ENCODE measurements around the gene CCDC60.

CCDC60 gene

GRCh38 chr12:119389687-119390086, 55.2 kb downstream of the CCDC60 start:
- no peak for DNase-seq

- DNase-seq = no peak
These were observed 57.1 kb downstream of the CCDC60 start for GRCh38 chr12:119391673-119392072.

- DNase-seq = no peak
These were observed 59.1 kb downstream of the CCDC60 start for GRCh38 chr12:119393677-119394076.

- DNase-seq = no peak
These were observed 63.0 kb downstream of the CCDC60 start for GRCh38 chr12:119397540-119397939.

- DNase-seq = no peak
These were observed 63.7 kb downstream of the CCDC60 start for GRCh38 chr12:119398190-119398589.

GRCh38 chr12:119399301-119399700, 64.8 kb downstream of the CCDC60 start:
- no peak for DNase-seq

- DNase-seq = no peak
These were observed 71.8 kb downstream of the CCDC60 start for GRCh38 chr12:119406308-119406707.

GRCh38 chr12:119406811-119407210, 72.3 kb downstream of the CCDC60 start:
- DNase-seq = no peak

GRCh38 chr12:119409043-119409442, 74.5 kb downstream of the CCDC60 start:
- no peak for DNase-seq

- peak; percentile 17 for DNase-seq
These were observed 75.9 kb downstream of the CCDC60 start for GRCh38 chr12:119410396-119410795.

- DNase-seq = no peak
These were observed 77.8 kb downstream of the CCDC60 start for GRCh38 chr12:119412306-119412705.

GRCh38 chr12:119412811-119413794, 78.6 kb downstream of the CCDC60 start:
- peak; percentile 46 for DNase-seq

GRCh38 chr12:119415714-119416113, 81.2 kb downstream of the CCDC60 start:
- no peak for DNase-seq

- DNase-seq = no peak
These were observed 82.9 kb downstream of the CCDC60 start for GRCh38 chr12:119417440-119417839.

GRCh38 chr12:119419381-119419780, 84.9 kb downstream of the CCDC60 start:
- no peak for DNase-seq

GRCh38 chr12:119423285-119423684, 88.8 kb downstream of the CCDC60 start:
- DNase-seq = no peak

- no peak for DNase-seq
These were observed 91.1 kb downstream of the CCDC60 start for GRCh38 chr12:119425623-119426022.

GRCh38 chr12:119431151-119431550, 96.6 kb downstream of the CCDC60 start:
- no peak for DNase-seq

GRCh38 chr12:119432949-119433348, 98.4 kb downstream of the CCDC60 start:
- DNase-seq = no peak

- no peak for DNase-seq
These were observed 106.4 kb downstream of the CCDC60 start for GRCh38 chr12:119440803-119441360.

- peak; percentile 9 for DNase-seq
These were observed 110.0 kb downstream of the CCDC60 start for GRCh38 chr12:119444462-119445044.

GRCh38 chr12:119446459-119446858, 111.9 kb downstream of the CCDC60 start:
- peak; percentile 82 for DNase-seq

- no peak for DNase-seq
These were observed 112.6 kb downstream of the CCDC60 start for GRCh38 chr12:119447126-119447525.

GRCh38 chr12:119447618-119448017, 113.1 kb downstream of the CCDC60 start:
- DNase-seq = no peak
